Sigmoid colon (tissue), 3 donors: ENCODE data around the gene TXLNB.

ENCODE experiments used
- CTCF ChIP-seq, 4 experiments: fragments of 450-650 bp in 3 of 4; fragments of 200-600 bp in 1 of 4; IDR thresholded peaks; one replicate each; pipeline ENCODE4 v1.5.1; 2016 to 2019; ENCODE audit warnings: antibody characterized with exemption in 4 of 4, mild to moderate bottlenecking in 3 of 4, moderate library complexity in 2 of 4
- POLR2A ChIP-seq, 2 donors: fragments of 450-650 bp; IDR thresholded peaks; one replicate each; pipeline ENCODE4 v1.6.1; 2016; ENCODE audit warnings: antibody characterized with exemption in 2 of 2, mild to moderate bottlenecking in 2 of 2, moderate library complexity in 2 of 2

- no peak for TF ChIP-seq CTCF (IDR thresholded peaks at IDR 0.05)
- TF ChIP-seq POLR2A (IDR thresholded peaks at IDR 0.05): no peak
Measured at GRCh38 chr6:139295901-139296300, 4.1 kb upstream of the TXLNB start.
